ENCODE data around the gene NVL. TPM values are rescaled to one million over a fixed set of nuclear protein-coding genes. Genes with fewer than 3 reads are reported as not detected.

NVL gene
- total RNA-seq, 1 experiment from 2014 or later: 25.8 TPM

Other genes with a start within 250 kb of the NVL start
- 34.1 and 40.2 TPM in 2 replicates for gene FBXO28, start 216.1 kb downstream of the NVL start, total RNA-seq (2014; rRNA removed; shearing (Covaris generic); ENCODE audit: low replicate concordance)
- 138 and 160 TPM in 2 replicates for gene DEGS1, start 146.9 kb downstream of the NVL start, total RNA-seq (2014; rRNA removed; shearing (Covaris generic); ENCODE audit: low replicate concordance)
- 30.9 and 114 TPM in 2 replicates for gene CNIH4, start 26.7 kb upstream of the NVL start, total RNA-seq (2014; rRNA removed; shearing (Covaris generic); ENCODE audit: low replicate concordance)
- 33.5 and 37.1 TPM in 2 replicates for gene WDR26, start 104.6 kb upstream of the NVL start, total RNA-seq (2014; rRNA removed; shearing (Covaris generic); ENCODE audit: low replicate concordance)

Measured in MG63 (cell line).